ENCODE data around the gene HPSE2. TPM values are rescaled to one million over a fixed set of nuclear protein-coding genes. Genes with fewer than 3 reads are reported as not detected.

Gene HPSE2
- total and polyA plus RNA-seq, 2 of the 13 experiments (the other 11 are each of a cell fraction or from before 2014, with no cell fraction given): 0.01 TPM; not detected in 1

DNA sequence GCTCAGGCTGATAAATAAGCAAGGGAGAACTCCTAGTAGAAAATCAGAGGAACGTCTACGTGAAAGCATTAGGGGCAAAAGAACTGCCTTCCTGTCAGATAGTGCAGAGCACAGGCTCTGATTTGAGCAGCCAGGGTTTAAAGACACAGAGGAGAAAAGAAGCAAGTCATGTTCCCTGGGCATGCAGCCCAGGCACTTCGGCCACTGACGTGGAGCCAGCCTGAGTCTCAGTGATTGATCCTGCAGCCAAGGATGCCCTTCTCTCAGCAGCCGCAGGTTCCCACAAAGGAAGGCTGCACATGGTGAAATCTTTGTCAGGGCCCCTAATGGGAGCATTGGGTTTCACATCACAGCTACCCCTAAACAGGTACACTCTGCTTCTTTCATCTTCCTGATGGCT is 627.2 kb downstream of the HPSE2 start (continued):
- TF ChIP-seq, protein P1, sequence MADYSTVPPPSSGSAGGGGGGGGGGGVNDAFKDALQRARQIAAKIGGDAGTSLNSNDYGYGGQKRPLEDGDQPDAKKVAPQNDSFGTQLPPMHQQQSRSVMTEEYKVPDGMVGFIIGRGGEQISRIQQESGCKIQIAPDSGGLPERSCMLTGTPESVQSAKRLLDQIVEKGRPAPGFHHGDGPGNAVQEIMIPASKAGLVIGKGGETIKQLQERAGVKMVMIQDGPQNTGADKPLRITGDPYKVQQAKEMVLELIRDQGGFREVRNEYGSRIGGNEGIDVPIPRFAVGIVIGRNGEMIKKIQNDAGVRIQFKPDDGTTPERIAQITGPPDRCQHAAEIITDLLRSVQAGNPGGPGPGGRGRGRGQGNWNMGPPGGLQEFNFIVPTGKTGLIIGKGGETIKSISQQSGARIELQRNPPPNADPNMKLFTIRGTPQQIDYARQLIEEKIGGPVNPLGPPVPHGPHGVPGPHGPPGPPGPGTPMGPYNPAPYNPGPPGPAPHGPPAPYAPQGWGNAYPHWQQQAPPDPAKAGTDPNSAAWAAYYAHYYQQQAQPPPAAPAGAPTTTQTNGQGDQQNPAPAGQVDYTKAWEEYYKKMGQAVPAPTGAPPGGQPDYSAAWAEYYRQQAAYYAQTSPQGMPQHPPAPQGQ (CRISPR knock-in tag; IDR thresholded peaks at IDR 0.05; ENCODE audit: borderline replicate concordance): no peak

DNA sequence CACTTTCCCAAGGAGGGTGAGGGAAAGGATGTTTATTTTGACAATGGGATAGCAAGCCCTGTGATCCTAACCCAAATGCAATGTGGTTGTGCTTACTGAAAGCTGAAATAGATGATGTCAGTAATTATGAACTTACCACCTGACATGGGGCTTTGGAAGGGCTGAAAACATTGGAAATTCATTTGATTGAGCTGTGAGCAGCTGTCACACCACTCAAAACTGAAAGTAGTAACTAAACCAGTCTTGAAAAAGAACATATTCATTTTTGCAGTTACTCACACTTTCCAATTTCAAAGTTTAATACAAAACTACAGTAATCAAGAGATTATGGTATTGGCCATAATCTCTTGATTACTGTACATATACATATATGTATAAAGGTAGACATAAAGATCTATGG is 633.4 kb downstream of the HPSE2 start:
- Histone ChIP-seq H3K4me2 (ENCODE audit: low read depth, low read length) (no peak overlapping the region), H3K9ac (ENCODE audit: insufficient read depth, low read depth, low read length) (no peak overlapping the region), H3K27me3 (ENCODE audit: control insufficient read depth in 1 of 2, insufficient read depth in 2 of 2, low read length in 2 of 2) (no peaks in the 10 kb centered on the region), H4K20me1 (ENCODE audit: insufficient read depth, low read length) (no peaks in the 10 kb centered on the region), H3K79me2 (ENCODE audit: insufficient read depth, low read length) (no peaks in the 10 kb centered on the region), H3K27ac (ENCODE audit: extremely low read length, insufficient read depth, low read length) (no peak overlapping the region), H3K4me1 (ENCODE audit: insufficient read depth, low read length) (no peaks in the 10 kb centered on the region), H3K9me3 (ENCODE audit: low read length) (peaks cover 8% of the 10 kb centered on the region; the same call in 1 of the 2 replicates), H2AFZ (ENCODE audit: low read length) (no peak overlapping the region), H3K4me3 (replicated peaks in 1 of 3; ENCODE audit: insufficient read depth in 1 of 3, low read depth in 2 of 3, low read length in 3 of 3) (no peak overlapping the region), H3K36me3 (replicated peaks in 1 of 2; ENCODE audit: control insufficient read depth in 1 of 2, insufficient read depth in 2 of 2, low read length in 2 of 2) (no peaks in the 10 kb centered on the region)
- no peak for ATAC-seq
- no peak for FAIRE-seq
- in situ Hi-C loops (cut with HindIII; ENCODE audit: extremely low pct_ligation_motif_present, low pct_unique_long_range_greater_than_20kb): no loop called here
- no peak for DNase-seq (ENCODE audit: low spot score)
- intact Hi-C loops (cut with micrococcal nuclease; ENCODE audit: unreplicated experiment): no loop called here
- ChIA-PET CTCF (ENCODE audit: low intra/inter-chr PET ratio, low total read pairs) (no interaction called here), POLR2A (no interaction called here)
- BruUV-seq (replicated peaks): no TSS peak
- TF ChIP-seq ZNF550 (CRISPR knock-in tag; IDR thresholded peaks at IDR 0.05; ENCODE audit: borderline replicate concordance): no peak
- TF ChIP-seq FOXA1 (IDR thresholded peaks at IDR 0.05): no peak
- TF ChIP-seq FOXA1 (CRISPR knock-in tag; IDR thresholded peaks at IDR 0.05): no peak

DNA sequence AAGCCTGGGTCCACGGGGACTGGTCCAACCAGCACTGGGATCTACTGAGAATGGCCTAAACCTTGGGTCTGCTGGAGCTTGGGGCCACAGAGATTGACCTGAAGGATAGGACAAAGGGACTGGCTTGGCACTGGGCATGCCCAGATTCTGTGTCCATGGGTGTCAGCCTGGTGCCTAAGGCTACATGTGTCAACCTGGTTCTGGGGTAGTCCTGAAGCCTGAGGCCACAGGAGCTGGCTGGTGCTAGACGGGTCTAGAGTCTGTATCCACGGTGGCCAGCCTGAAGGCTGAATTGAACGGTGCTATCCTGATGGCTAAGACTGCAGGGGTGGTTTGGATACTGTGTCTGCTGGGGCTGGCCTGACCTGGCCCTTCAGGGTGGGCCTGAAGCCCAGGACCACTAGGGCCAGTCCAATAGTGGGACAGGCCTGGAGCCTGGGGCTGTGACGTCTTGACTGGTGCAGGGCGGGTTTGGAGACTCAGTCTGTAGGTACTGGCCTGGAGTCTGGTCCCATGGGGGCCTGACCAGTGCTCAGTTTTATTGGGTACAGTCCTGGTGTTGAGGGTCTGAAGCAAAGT is 636.5 kb downstream of the HPSE2 start:
- DNase-seq (ENCODE audit: low spot score) (no peak), ATAC-seq (no peak), FAIRE-seq (no peak)
- H3K27ac ChIP-seq (ENCODE audit: extremely low read length, insufficient read depth, low read length): no peak overlapping the region
- no peak overlapping the region for H3K9ac ChIP-seq (ENCODE audit: insufficient read depth, low read depth, low read length)
- H2AFZ ChIP-seq (ENCODE audit: low read length): no peak overlapping the region
- no peaks in the 10 kb centered on the region for H3K79me2 ChIP-seq (ENCODE audit: insufficient read depth, low read length)
- BruUV-seq (replicated peaks): no TSS peak
- in situ Hi-C loops (cut with HindIII; ENCODE audit: extremely low pct_ligation_motif_present, low pct_unique_long_range_greater_than_20kb): no loop called here
- no peaks in the 10 kb centered on the region for H3K4me1 ChIP-seq (ENCODE audit: insufficient read depth, low read length)
- peaks cover 22% of the 10 kb centered on the region; the same call in 1 of the 2 replicates for H3K9me3 ChIP-seq (ENCODE audit: low read length)
- H4K20me1 ChIP-seq (ENCODE audit: insufficient read depth, low read length): no peaks in the 10 kb centered on the region
- H3K36me3 ChIP-seq (replicated peaks in 1 of 2; ENCODE audit: control insufficient read depth in 1 of 2, insufficient read depth in 2 of 2, low read length in 2 of 2): no peaks in the 10 kb centered on the region
- H3K4me3 ChIP-seq (replicated peaks in 1 of 3; ENCODE audit: insufficient read depth in 1 of 3, low read depth in 2 of 3, low read length in 3 of 3): no peak overlapping the region
- ChIA-PET POLR2A (no interaction called here), CTCF (ENCODE audit: low intra/inter-chr PET ratio, low total read pairs) (no interaction called here)
- no peaks in the 10 kb centered on the region for H3K27me3 ChIP-seq (ENCODE audit: control insufficient read depth in 1 of 2, insufficient read depth in 2 of 2, low read length in 2 of 2)
- no peak overlapping the region for H3K4me2 ChIP-seq (ENCODE audit: low read depth, low read length)
- 0% methylated on average over 3 of the region's 6 CpGs for WGBS (ENCODE audit: low lambda C conversion rate)
- intact Hi-C loops (cut with micrococcal nuclease; ENCODE audit: unreplicated experiment): no loop called here
- TF ChIP-seq ESRRA (CRISPR knock-in tag; IDR thresholded peaks at IDR 0.05; ENCODE audit: low read depth): no peak
- TF ChIP-seq ZIK1 (CRISPR knock-in tag; IDR thresholded peaks at IDR 0.05; ENCODE audit: borderline replicate concordance, low read depth): no peak
- TF ChIP-seq, protein P2, sequence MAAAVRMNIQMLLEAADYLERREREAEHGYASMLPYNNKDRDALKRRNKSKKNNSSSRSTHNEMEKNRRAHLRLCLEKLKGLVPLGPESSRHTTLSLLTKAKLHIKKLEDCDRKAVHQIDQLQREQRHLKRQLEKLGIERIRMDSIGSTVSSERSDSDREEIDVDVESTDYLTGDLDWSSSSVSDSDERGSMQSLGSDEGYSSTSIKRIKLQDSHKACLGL (CRISPR knock-in tag; IDR thresholded peaks at IDR 0.05): no peak
- TF ChIP-seq ZNF780A (CRISPR knock-in tag; IDR thresholded peaks at IDR 0.05): no peak
- no peak for TF ChIP-seq U2AF2 (IDR thresholded peaks at IDR 0.05; ENCODE audit: low read depth, low read length)
- no peak for TF ChIP-seq AGO1 (IDR thresholded peaks at IDR 0.05; ENCODE audit: low read depth, low read length, poor library complexity, severe bottlenecking)
- no peak for TF ChIP-seq ZNF766 (CRISPR knock-in tag; IDR thresholded peaks at IDR 0.05; ENCODE audit: borderline replicate concordance)
- TF ChIP-seq, protein P3, sequence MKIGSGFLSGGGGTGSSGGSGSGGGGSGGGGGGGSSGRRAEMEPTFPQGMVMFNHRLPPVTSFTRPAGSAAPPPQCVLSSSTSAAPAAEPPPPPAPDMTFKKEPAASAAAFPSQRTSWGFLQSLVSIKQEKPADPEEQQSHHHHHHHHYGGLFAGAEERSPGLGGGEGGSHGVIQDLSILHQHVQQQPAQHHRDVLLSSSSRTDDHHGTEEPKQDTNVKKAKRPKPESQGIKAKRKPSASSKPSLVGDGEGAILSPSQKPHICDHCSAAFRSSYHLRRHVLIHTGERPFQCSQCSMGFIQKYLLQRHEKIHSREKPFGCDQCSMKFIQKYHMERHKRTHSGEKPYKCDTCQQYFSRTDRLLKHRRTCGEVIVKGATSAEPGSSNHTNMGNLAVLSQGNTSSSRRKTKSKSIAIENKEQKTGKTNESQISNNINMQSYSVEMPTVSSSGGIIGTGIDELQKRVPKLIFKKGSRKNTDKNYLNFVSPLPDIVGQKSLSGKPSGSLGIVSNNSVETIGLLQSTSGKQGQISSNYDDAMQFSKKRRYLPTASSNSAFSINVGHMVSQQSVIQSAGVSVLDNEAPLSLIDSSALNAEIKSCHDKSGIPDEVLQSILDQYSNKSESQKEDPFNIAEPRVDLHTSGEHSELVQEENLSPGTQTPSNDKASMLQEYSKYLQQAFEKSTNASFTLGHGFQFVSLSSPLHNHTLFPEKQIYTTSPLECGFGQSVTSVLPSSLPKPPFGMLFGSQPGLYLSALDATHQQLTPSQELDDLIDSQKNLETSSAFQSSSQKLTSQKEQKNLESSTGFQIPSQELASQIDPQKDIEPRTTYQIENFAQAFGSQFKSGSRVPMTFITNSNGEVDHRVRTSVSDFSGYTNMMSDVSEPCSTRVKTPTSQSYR (CRISPR knock-in tag; IDR thresholded peaks at IDR 0.05; ENCODE audit: borderline replicate concordance): no peak
